Astrocyte (in vitro differentiated cells and primary cell): Measurements from ENCODE around the gene CSPG4. TPM values are rescaled to one million over a fixed set of nuclear protein-coding genes. Genes with fewer than 3 reads are reported as not detected.
"Not testable (repeated sequence)": the region's sequence is repeated elsewhere in the genome, so short reads cannot be mapped to it uniquely, and the experiment has no call there.

ENCODE experiments used
- DNase-seq: peaks from one replicate; pipeline ENCODE4 v3.0.0-alpha.2; 2010; ENCODE audit warnings: low read depth
- FAIRE-seq: peaks from 2 replicates; lab custom pipeline; 2011; peaks lifted over from hg19 to GRCh38; lab: Jason Lieb, UNC
- H2AFZ ChIP-seq: 2 replicates; pipeline ENCODE4 v1.6.0; 2012; ENCODE audit warnings: low read depth, low read length, inconsistent platforms
- H3K27ac ChIP-seq: 2 replicates; pipeline ENCODE4 v1.5.1; 2011; ENCODE audit warnings: low read depth, low read length, inconsistent platforms
- H3K27me3 ChIP-seq: 2 replicates; pipeline ENCODE4 v1.6.0; 2011; ENCODE audit warnings: low read length, inconsistent platforms; ENCODE audit not compliant: insufficient read depth
- H3K36me3 ChIP-seq: 2 replicates; pipeline ENCODE4 v1.5.1; 2011; ENCODE audit warnings: low read length, inconsistent platforms; ENCODE audit not compliant: insufficient read depth
- H3K4me1 ChIP-seq: 2 replicates; pipeline ENCODE4 v1.5.1; 2011; ENCODE audit warnings: low read length, inconsistent platforms; ENCODE audit not compliant: insufficient read depth
- H3K4me2 ChIP-seq: 2 replicates; pipeline ENCODE4 v1.6.0; 2012; ENCODE audit warnings: low read length, inconsistent platforms
- H3K4me3 ChIP-seq: 2 replicates; pipeline ENCODE4 v1.5.1; 2011; ENCODE audit warnings: low read depth, mild to moderate bottlenecking, low read length, inconsistent platforms; ENCODE audit not compliant: insufficient read depth
- H3K79me2 ChIP-seq: 2 replicates; pipeline ENCODE4 v1.6.0; 2012; ENCODE audit warnings: mild to moderate bottlenecking, low read length, inconsistent platforms; ENCODE audit not compliant: insufficient read depth
- H3K9ac ChIP-seq: 2 replicates; pipeline ENCODE4 v1.6.0; 2012; ENCODE audit warnings: mild to moderate bottlenecking, low read length, inconsistent platforms
- H3K9me3 ChIP-seq: 2 replicates; pipeline ENCODE4 v1.5.1; 2012; ENCODE audit warnings: low read depth, mild to moderate bottlenecking, low read length, inconsistent platforms; ENCODE audit not compliant: insufficient read depth
- H4K20me1 ChIP-seq: 2 replicates; pipeline ENCODE4 v1.6.0; 2012; ENCODE audit warnings: low read length, inconsistent platforms; ENCODE audit not compliant: insufficient read depth
- H3K27ac Mint-ChIP-seq: one replicate; pipeline ENCODE4 v1.8.0; 2021; ENCODE audit warnings: mild to moderate bottlenecking, mixed read lengths; ENCODE audit not compliant: unreplicated experiment
- H3K27me3 Mint-ChIP-seq: one replicate; pipeline ENCODE4 v1.8.0; 2021; ENCODE audit warnings: low read depth, mixed read lengths; ENCODE audit not compliant: unreplicated experiment
- H3K36me3 Mint-ChIP-seq: one replicate; pipeline ENCODE4 v1.8.0; 2021; ENCODE audit warnings: low read depth, mixed read lengths; ENCODE audit not compliant: unreplicated experiment
- H3K4me1 Mint-ChIP-seq: one replicate; pipeline ENCODE4 v1.8.0; 2021; ENCODE audit warnings: low read depth, mixed read lengths; ENCODE audit not compliant: unreplicated experiment
- H3K4me3 Mint-ChIP-seq: one replicate; pipeline ENCODE4 v1.8.0; 2021; ENCODE audit warnings: mild to moderate bottlenecking, moderate library complexity, mixed read lengths; ENCODE audit not compliant: unreplicated experiment
- H3K9me3 Mint-ChIP-seq: one replicate; pipeline ENCODE4 v1.8.0; 2021; ENCODE audit warnings: mild to moderate bottlenecking, mixed read lengths; ENCODE audit not compliant: unreplicated experiment
- CTCF ChIP-seq: IDR thresholded peaks from 2 replicates; pipeline ENCODE4 v1.5.1; 2011; ENCODE audit warnings: low read depth, mild to moderate bottlenecking, inconsistent platforms, low read length, moderate library complexity; ENCODE audit not compliant: insufficient read depth
- EZH2 ChIP-seq: IDR thresholded peaks from 2 replicates; pipeline ENCODE4 v1.6.1; 2012; ENCODE audit warnings: mild to moderate bottlenecking, low read length, inconsistent platforms; ENCODE audit not compliant: insufficient read depth
- total RNA-seq: library from RNA; stranded (reverse); gene quantifications from 2 replicates; pipeline ENCODE4 v1.2.1, GENCODE V29; 2021

CSPG4 gene
- total RNA-seq, 1 donor from 2014 or later = 26.9 TPM

- peaks cover 15% of the 10 kb centered on the region for H3K36me3 Mint-ChIP-seq
- H4K20me1 ChIP-seq = peaks cover 17% of the 10 kb centered on the region
Observed at GRCh38 chr15:75689429-75689828, 23.2 kb downstream of the CSPG4 start.

DNA sequence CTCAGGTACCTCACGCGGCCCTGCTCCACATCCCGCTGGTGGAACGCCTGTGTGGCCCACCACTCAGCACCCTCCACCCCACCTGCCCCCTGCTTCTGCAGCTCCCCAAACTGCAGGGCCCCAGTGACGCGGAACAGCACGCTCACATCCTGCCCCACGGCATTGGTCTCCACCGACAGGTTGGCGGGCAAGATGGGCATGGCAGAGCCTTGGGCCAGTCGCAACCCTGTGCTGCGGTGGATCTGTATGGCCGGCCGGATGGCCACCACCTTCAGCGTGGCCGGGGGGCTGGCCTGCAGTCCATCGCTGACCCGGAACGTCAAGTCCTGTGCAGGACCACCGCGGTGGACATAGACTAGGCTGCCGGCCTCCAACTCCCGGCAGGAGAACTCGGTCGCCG, 23.8 kb downstream of the CSPG4 start:
- Histone ChIP-seq H3K4me1 (peaks cover 8% of the 10 kb centered on the region), H2AFZ (no peak overlapping the region), H3K36me3 (peaks cover 17% of the 10 kb centered on the region), H3K79me2 (no peaks in the 10 kb centered on the region), H3K9ac (no peak overlapping the region), H3K27me3 (no peaks in the 10 kb centered on the region), H4K20me1 (peaks cover 20% of the 10 kb centered on the region), H3K27ac (no peak overlapping the region), H3K4me3 (no peak overlapping the region), H3K4me2 (no peak overlapping the region), H3K9me3 (no peaks in the 10 kb centered on the region)
- Mint-ChIP-seq H3K27me3 (peaks cover 2% of the 10 kb centered on the region), H3K4me1 (peaks cover 17% of the 10 kb centered on the region), H3K4me3 (no peak overlapping the region), H3K36me3 (peaks cover 15% of the 10 kb centered on the region), H3K9me3 (no peaks in the 10 kb centered on the region), H3K27ac (no peak overlapping the region)
- no peak for FAIRE-seq
- TF ChIP-seq CTCF (no peak), EZH2 (no peak)
- no peak for DNase-seq

More at GRCh38 chr15:75689429-75689828, 23.2 kb downstream of the CSPG4 start:
- not testable (repeated sequence) for H3K9me3 ChIP-seq, H3K9ac ChIP-seq, H2AFZ ChIP-seq, H3K27me3 ChIP-seq, H3K4me3 ChIP-seq, H3K4me3 Mint-ChIP-seq, H3K9me3 Mint-ChIP-seq, H3K27ac Mint-ChIP-seq, H3K4me2 ChIP-seq, H3K27ac ChIP-seq, H3K27me3 Mint-ChIP-seq, FAIRE-seq, DNase-seq, H3K79me2 ChIP-seq
- Histone ChIP-seq H3K36me3 (peaks cover 13% of the 10 kb centered on the region), H3K4me1 (peaks cover 14% of the 10 kb centered on the region)
- peaks cover 23% of the 10 kb centered on the region for H3K4me1 Mint-ChIP-seq

DNA sequence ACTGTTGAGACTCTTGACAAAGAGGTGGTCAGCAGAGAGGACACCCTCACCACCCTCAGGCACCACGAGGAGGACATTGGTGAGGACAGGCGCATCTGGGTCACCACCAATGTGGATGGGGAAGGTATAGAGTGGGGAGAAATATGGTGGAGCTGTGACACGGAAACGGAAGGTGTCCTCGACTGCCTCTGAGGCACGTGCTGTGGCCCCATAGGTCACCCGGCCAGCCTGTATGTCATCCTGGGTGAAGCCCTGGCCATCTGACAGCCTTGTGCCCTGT, 24.4 kb downstream of the CSPG4 start:
- Histone ChIP-seq H3K9ac (no peak overlapping the region), H2AFZ (no peak overlapping the region), H3K9me3 (no peaks in the 10 kb centered on the region), H3K36me3 (peaks cover 17% of the 10 kb centered on the region), H3K27me3 (no peaks in the 10 kb centered on the region), H3K4me1 (peaks cover 2% of the 10 kb centered on the region), H3K27ac (no peak overlapping the region), H4K20me1 (peaks cover 25% of the 10 kb centered on the region), H3K4me2 (no peak overlapping the region), H3K4me3 (no peak overlapping the region), H3K79me2 (no peaks in the 10 kb centered on the region)
- H3K4me1 Mint-ChIP-seq = peaks cover 12% of the 10 kb centered on the region
- no peak overlapping the region for H3K27ac Mint-ChIP-seq
- FAIRE-seq (no peak), DNase-seq (no peak)
- H3K4me3 Mint-ChIP-seq = no peak overlapping the region
- peaks cover 2% of the 10 kb centered on the region for H3K27me3 Mint-ChIP-seq
- no peaks in the 10 kb centered on the region for H3K9me3 Mint-ChIP-seq
- peaks cover 15% of the 10 kb centered on the region for H3K36me3 Mint-ChIP-seq
- TF ChIP-seq EZH2 = no peak
- no peak for TF ChIP-seq CTCF
